SH-SY5Y (cell line): Measurements from ENCODE around the gene GIMAP8.

Experiments used
- GATA2 ChIP-seq: IDR thresholded peaks from 2 replicates; pipeline ENCODE4 v1.6.1; 2011; ENCODE audit warnings: mild to moderate bottlenecking, low read depth, low read length
- GATA3 ChIP-seq: IDR thresholded peaks from 2 replicates; pipeline ENCODE4 v1.6.1; 2011; ENCODE audit warnings: low read depth, mild to moderate bottlenecking, low read length, moderate library complexity

- TF ChIP-seq GATA2 (no peak), GATA3 (no peak)
These were observed 60.6 kb downstream of the GIMAP8 start for GRCh38 chr7:150511048-150511447.
